Trophoblast cell (in vitro differentiated cells and primary cell): ENCODE results near the gene RNF10.
"Not testable (repeated sequence)": the region's sequence is repeated elsewhere in the genome, so short reads cannot be mapped to it uniquely, and the experiment has no call there.

Experiments used
- DNase-seq, 2 donors: peaks; one replicate each; pipeline ENCODE4 v3.0.0-alpha.2; 2016
- H2AFZ ChIP-seq: 2 replicates; pipeline ENCODE4 v1.6.1; 2013; ENCODE audit warnings: low read length, moderate library complexity, mild to moderate bottlenecking; ENCODE audit not compliant: insufficient read depth, poor library complexity
- H2AK5ac ChIP-seq: 2 replicates; pipeline ENCODE4 v1.6.1; 2013; ENCODE audit warnings: mild to moderate bottlenecking, low read length
- H2BK120ac ChIP-seq: 2 replicates; pipeline ENCODE4 v1.6.1; 2013; ENCODE audit warnings: low read length, mild to moderate bottlenecking, moderate library complexity; ENCODE audit not compliant: insufficient read depth, poor library complexity
- H2BK12ac ChIP-seq: 2 replicates; pipeline ENCODE4 v1.6.1; 2013; ENCODE audit warnings: mild to moderate bottlenecking, low read length, moderate library complexity
- H2BK5ac ChIP-seq: 2 replicates; pipeline ENCODE4 v1.6.1; 2013; ENCODE audit warnings: low read length, low read depth, moderate library complexity, mild to moderate bottlenecking; ENCODE audit not compliant: poor library complexity
- H3K14ac ChIP-seq: 2 replicates; pipeline ENCODE4 v1.6.1; 2013; ENCODE audit warnings: mild to moderate bottlenecking, low read length
- H3K18ac ChIP-seq: 2 replicates; pipeline ENCODE4 v1.6.1; 2013; ENCODE audit warnings: mild to moderate bottlenecking, low read length
- H3K23ac ChIP-seq: 2 replicates; pipeline ENCODE4 v1.6.1; 2013; ENCODE audit warnings: low read length
- H3K27ac ChIP-seq: 2 replicates; pipeline ENCODE4 v1.5.1; 2013; ENCODE audit warnings: low read depth, mild to moderate bottlenecking, inconsistent platforms, low read length, moderate library complexity
- H3K27me3 ChIP-seq: 2 replicates; pipeline ENCODE4 v1.6.1; 2013; ENCODE audit warnings: inconsistent platforms, mild to moderate bottlenecking, low read length, moderate library complexity; ENCODE audit not compliant: insufficient read depth
- H3K36me3 ChIP-seq, 2 experiments: 1 replicate in 1 of 2; 2 replicates in 1 of 2; pipeline ENCODE4 v1.6.1; 2013; ENCODE audit warnings: low read length in 2 of 2, mild to moderate bottlenecking in 2 of 2, moderate library complexity in 1 of 2; ENCODE audit not compliant: insufficient read depth in 2 of 2, control insufficient read depth in 1 of 2
- H3K4ac ChIP-seq: 2 replicates; pipeline ENCODE4 v1.6.1; 2013; ENCODE audit warnings: low read depth, mild to moderate bottlenecking, low read length, moderate library complexity
- H3K4me1 ChIP-seq, 2 experiments: 1 replicate in 1 of 2; 2 replicates in 1 of 2; pipeline ENCODE4 v1.6.1; 2013; ENCODE audit warnings: low read length in 2 of 2, mild to moderate bottlenecking in 2 of 2, moderate library complexity in 1 of 2; ENCODE audit not compliant: insufficient read depth in 2 of 2, control insufficient read depth in 1 of 2
- H3K4me2 ChIP-seq: 2 replicates; pipeline ENCODE4 v1.6.1; 2013; ENCODE audit warnings: inconsistent platforms, mild to moderate bottlenecking, low read length, moderate library complexity
- H3K4me3 ChIP-seq: 2 replicates; pipeline ENCODE4 v1.5.1; 2013; ENCODE audit warnings: mild to moderate bottlenecking, low read depth, low read length, inconsistent platforms
- H3K79me1 ChIP-seq: one replicate; pipeline ENCODE4 v1.6.1; 2013; ENCODE audit warnings: low read length
- H3K79me2 ChIP-seq: 2 replicates; pipeline ENCODE4 v1.6.1; 2013; ENCODE audit warnings: low read length, mild to moderate bottlenecking; ENCODE audit not compliant: control insufficient read depth, insufficient read depth, poor library complexity
- H3K9ac ChIP-seq: 2 replicates; pipeline ENCODE4 v1.6.1; 2013; ENCODE audit warnings: mild to moderate bottlenecking, low read length
- H3K9me3 ChIP-seq: 2 replicates; pipeline ENCODE4 v1.6.1; 2013; ENCODE audit warnings: low read depth, mild to moderate bottlenecking, control low read depth, inconsistent platforms, low read length; ENCODE audit not compliant: insufficient read depth
- H4K12ac ChIP-seq: 2 replicates; pipeline ENCODE4 v1.6.1; 2013; ENCODE audit warnings: low read depth, mild to moderate bottlenecking, low read length, moderate library complexity
- H4K8ac ChIP-seq: 2 replicates; pipeline ENCODE4 v1.6.1; 2013; ENCODE audit warnings: low read depth, mild to moderate bottlenecking, low read length, moderate library complexity
- H4K91ac ChIP-seq: one replicate; pipeline ENCODE4 v1.6.1; 2013; ENCODE audit warnings: low read depth, mild to moderate bottlenecking, low read length, moderate library complexity
- WGBS: extraction: QIAGEN DNeasy Blood & Tissue Kit; methylation state at CpG from one replicate; pipeline ENCODE4 v1.1.7; 2013; ENCODE audit warnings: missing lambda C conversion rate; ENCODE audit not compliant: insufficient read length, insufficient coverage; ENCODE audit errors: extremely low coverage; 5-methylcytosine and 5-hydroxymethylcytosine counted together

Gene RNF10

DNA sequence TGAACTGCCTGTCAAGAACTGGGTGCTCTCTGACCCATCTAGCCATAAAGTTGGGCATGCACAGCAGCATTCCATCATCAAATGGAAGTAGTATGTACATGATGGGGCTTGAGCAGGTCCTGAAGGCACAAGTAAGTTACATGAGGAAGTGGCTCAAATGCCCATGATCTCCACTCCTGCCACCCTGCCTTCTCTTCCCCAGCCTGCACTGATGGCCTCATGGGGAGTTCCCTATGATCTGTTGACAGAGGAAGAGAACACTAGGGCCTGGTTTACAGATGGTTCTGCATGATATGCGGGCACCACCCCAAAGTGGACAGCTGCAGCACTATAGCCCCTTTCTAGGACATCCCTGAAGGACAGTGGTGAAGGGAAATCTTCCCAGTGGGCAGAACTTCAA lies 77.4 kb downstream of the RNF10 start:
- H3K36me3 ChIP-seq, H2AFZ ChIP-seq, H3K79me2 ChIP-seq, H3K18ac ChIP-seq, H3K9me3 ChIP-seq, H4K8ac ChIP-seq, H3K4me2 ChIP-seq, H3K14ac ChIP-seq, H3K23ac ChIP-seq, H4K91ac ChIP-seq, H3K79me1 ChIP-seq, DNase-seq, H4K12ac ChIP-seq, H3K27ac ChIP-seq, H3K4me1 ChIP-seq, H2BK5ac ChIP-seq, H3K4me3 ChIP-seq, H3K9ac ChIP-seq, H3K27me3 ChIP-seq, H2BK120ac ChIP-seq, H2AK5ac ChIP-seq, H3K4ac ChIP-seq, H2BK12ac ChIP-seq: not testable (repeated sequence)
- no CpG with 5 or more reads among the region's 1 CpG for WGBS

DNA sequence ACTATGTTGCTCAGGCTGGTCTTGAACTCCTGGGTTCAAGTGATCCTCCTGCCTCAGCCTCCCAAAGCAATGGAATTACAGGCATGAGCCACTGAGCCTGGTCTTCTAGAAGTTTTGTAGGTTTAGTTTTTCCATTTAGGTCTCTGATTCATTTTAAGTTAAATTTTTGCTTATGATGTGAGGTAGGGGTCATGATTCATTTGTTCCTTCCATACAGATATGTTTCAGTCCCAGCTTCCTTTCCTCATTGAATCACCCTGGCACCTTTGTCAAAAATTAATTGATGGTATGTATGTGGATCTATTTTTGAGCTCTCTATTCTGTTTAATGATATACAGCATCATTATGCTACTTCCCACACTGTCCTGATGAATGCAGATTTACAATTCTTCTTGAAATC lies 80.7 kb downstream of the RNF10 start:
- Histone ChIP-seq H3K4me2 (no peak overlapping the region), H4K12ac (no peak overlapping the region), H3K4ac (no peak overlapping the region), H2BK5ac (no peak overlapping the region), H3K9me3 (no peaks in the 10 kb centered on the region), H3K4me3 (no peak overlapping the region), H3K4me1 (no peaks in the 10 kb centered on the region), H2AFZ (no peak overlapping the region), H2AK5ac (no peak overlapping the region), H3K27me3 (no peaks in the 10 kb centered on the region), H4K91ac (no peak overlapping the region), H3K14ac (no peak overlapping the region), H3K79me2 (no peaks in the 10 kb centered on the region), H3K18ac (no peak overlapping the region), H3K79me1 (no peaks in the 10 kb centered on the region), H2BK12ac (no peak overlapping the region), H3K36me3 (no peaks in the 10 kb centered on the region), H3K9ac (no peak overlapping the region), H4K8ac (no peak overlapping the region), H3K27ac (no peak overlapping the region), H2BK120ac (no peak overlapping the region), H3K23ac (no peak overlapping the region)
- no peak for DNase-seq

DNA sequence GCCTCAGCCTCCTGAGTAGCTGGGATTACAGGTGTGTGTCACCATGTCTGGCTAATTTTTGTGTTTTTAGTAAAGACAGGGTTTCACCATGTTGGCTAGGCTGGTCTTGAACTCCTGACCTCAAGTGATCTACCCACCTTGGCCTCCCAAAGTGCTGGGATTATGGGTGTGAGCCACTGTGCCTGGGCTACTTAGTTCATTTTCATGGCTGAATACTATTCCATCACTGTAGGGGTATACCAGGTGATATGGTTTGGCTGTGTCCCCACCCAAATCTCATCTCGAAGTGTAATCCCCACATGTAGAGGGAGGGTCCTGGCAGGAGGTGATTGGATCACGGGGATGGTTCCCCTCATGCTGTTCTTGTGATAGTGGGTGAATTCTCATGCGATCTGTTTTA lies 83.0 kb downstream of the RNF10 start:
- H3K4me3 ChIP-seq, H3K36me3 ChIP-seq, H3K27ac ChIP-seq, H3K9me3 ChIP-seq, DNase-seq, H2BK12ac ChIP-seq, H2BK5ac ChIP-seq, H3K79me1 ChIP-seq, H2AFZ ChIP-seq, H4K91ac ChIP-seq, H2AK5ac ChIP-seq, H3K23ac ChIP-seq, H4K8ac ChIP-seq, H3K4ac ChIP-seq, H3K18ac ChIP-seq, H3K4me1 ChIP-seq, H3K14ac ChIP-seq, H3K79me2 ChIP-seq, H3K27me3 ChIP-seq, H3K9ac ChIP-seq, H4K12ac ChIP-seq, H2BK120ac ChIP-seq, H3K4me2 ChIP-seq: not testable (repeated sequence)
- no CpG with 5 or more reads among the region's 3 CpGs for WGBS

DNA sequence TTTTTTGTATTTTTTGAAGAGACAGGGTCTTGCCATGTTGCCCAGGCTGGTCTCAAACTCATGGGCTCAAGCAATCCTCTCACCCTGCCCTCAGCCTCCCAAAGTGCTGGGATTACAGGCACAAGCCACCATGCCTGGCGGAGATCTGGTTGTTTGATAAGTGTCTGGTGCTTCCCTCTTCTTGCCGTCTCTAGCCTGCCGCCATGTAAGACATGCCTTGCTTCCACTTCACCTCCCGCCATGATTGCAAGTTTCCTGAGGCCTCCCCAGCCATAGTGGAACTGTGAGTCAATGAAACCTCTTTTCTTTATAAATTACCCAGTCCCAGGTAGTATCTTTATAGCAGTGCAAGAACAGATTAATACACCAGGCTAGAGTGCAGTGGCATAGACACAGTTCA lies 83.6 kb downstream of the RNF10 start:
- not testable (repeated sequence) for H3K79me2 ChIP-seq, H3K79me1 ChIP-seq, H3K4me2 ChIP-seq, H4K12ac ChIP-seq, H2BK12ac ChIP-seq, H2AK5ac ChIP-seq, H4K8ac ChIP-seq, H3K23ac ChIP-seq, H2BK120ac ChIP-seq, H3K4ac ChIP-seq, H3K27me3 ChIP-seq, H3K4me3 ChIP-seq, DNase-seq, H3K36me3 ChIP-seq, H3K9ac ChIP-seq, H3K4me1 ChIP-seq, H2BK5ac ChIP-seq, H3K9me3 ChIP-seq, H3K14ac ChIP-seq, H3K27ac ChIP-seq, H3K18ac ChIP-seq, H2AFZ ChIP-seq, H4K91ac ChIP-seq
- no CpG with 5 or more reads among the region's 4 CpGs for WGBS
